PFSK-1 (cell line): ENCODE data around the gene XDH.

Source experiments
- FOXP2 ChIP-seq: optimal IDR thresholded peaks from 2 replicates; pipeline ENCODE3; 2011; ENCODE audit warnings: borderline replicate concordance, control low read depth, inconsistent platforms; ENCODE audit not compliant: insufficient read depth; ENCODE audit errors: extremely low read length, extremely low read depth
- POLR2AphosphoS5 ChIP-seq: IDR thresholded peaks from 2 replicates; pipeline ENCODE4 v1.6.1; 2012; ENCODE audit warnings: low read depth, mild to moderate bottlenecking, control low read depth, low read length, moderate library complexity
- SIN3A ChIP-seq: IDR thresholded peaks from 2 replicates; pipeline ENCODE4 v1.6.1; 2012; ENCODE audit warnings: mild to moderate bottlenecking, low read length, moderate library complexity, borderline replicate concordance; ENCODE audit not compliant: insufficient read depth
- TAF1 ChIP-seq: IDR thresholded peaks from 2 replicates; pipeline ENCODE4 v1.6.1; 2012; ENCODE audit warnings: low read length, control low read depth, borderline replicate concordance; ENCODE audit not compliant: insufficient read depth
- TF ChIP-seq, protein P1 (sequence below), 2 experiments: IDR thresholded peaks; 2 replicates each; pipeline versions ENCODE4 v1.6.1 to v1.8.0; 2011 to 2012; ENCODE audit warnings: low read depth in 2 of 2, low read length in 2 of 2, control low read depth in 1 of 2, inconsistent platforms in 1 of 2, mild to moderate bottlenecking in 1 of 2, moderate library complexity in 1 of 2; ENCODE audit not compliant: insufficient read depth in 1 of 2

XDH gene

DNA sequence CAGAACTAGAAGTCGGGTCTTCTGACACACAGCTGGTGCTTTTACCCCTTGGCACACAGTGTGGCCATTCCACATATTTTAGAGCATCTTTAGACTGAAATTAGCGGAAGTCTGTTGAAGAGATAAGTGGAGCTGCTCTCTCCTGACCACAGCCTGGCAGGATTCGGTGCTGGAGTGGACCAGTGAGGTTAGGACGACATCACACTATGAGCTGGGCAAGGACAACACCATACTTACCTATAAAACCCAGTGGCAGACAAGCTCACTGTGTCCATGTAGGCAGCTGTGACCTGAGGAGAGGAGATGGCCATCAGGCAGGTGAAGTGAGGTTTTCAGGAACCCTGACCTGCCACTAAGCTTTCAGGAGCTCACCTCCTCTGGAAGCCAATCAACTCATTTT, 70.1 kb downstream of the XDH start:
- TF ChIP-seq FOXP2 (no peak), SIN3A (no peak), POLR2AphosphoS5 (no peak), TAF1 (no peak)
- TF ChIP-seq, protein P1, sequence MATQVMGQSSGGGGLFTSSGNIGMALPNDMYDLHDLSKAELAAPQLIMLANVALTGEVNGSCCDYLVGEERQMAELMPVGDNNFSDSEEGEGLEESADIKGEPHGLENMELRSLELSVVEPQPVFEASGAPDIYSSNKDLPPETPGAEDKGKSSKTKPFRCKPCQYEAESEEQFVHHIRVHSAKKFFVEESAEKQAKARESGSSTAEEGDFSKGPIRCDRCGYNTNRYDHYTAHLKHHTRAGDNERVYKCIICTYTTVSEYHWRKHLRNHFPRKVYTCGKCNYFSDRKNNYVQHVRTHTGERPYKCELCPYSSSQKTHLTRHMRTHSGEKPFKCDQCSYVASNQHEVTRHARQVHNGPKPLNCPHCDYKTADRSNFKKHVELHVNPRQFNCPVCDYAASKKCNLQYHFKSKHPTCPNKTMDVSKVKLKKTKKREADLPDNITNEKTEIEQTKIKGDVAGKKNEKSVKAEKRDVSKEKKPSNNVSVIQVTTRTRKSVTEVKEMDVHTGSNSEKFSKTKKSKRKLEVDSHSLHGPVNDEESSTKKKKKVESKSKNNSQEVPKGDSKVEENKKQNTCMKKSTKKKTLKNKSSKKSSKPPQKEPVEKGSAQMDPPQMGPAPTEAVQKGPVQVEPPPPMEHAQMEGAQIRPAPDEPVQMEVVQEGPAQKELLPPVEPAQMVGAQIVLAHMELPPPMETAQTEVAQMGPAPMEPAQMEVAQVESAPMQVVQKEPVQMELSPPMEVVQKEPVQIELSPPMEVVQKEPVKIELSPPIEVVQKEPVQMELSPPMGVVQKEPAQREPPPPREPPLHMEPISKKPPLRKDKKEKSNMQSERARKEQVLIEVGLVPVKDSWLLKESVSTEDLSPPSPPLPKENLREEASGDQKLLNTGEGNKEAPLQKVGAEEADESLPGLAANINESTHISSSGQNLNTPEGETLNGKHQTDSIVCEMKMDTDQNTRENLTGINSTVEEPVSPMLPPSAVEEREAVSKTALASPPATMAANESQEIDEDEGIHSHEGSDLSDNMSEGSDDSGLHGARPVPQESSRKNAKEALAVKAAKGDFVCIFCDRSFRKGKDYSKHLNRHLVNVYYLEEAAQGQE (IDR thresholded peaks at IDR 0.05; ENCODE audit: insufficient read depth in 1 of 2, low read depth in 2 of 2, low read length in 2 of 2), result no peak

DNA sequence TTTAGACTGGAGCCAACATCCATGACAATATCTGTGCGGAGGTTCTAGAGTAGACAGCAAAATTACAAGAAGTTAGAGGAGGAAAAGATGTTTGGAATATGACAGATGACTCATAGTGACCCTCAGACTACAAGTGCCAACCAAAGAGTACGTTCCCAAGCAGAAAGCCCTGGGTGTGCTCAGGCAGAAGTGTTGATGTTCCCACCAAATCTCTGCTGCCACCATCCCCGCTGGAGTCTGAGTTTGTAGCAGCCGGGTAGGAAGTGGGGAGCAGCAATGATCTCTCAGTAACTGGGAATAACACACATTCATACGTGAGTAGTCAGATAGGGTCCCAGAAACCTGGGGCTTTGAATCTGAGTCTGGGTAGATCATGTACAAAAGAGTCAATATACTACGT, 73.2 kb downstream of the XDH start:
- TF ChIP-seq SIN3A (no peak), POLR2AphosphoS5 (no peak), TAF1 (no peak), FOXP2 (no peak)
- TF ChIP-seq, protein P1 (IDR thresholded peaks at IDR 0.05; ENCODE audit: insufficient read depth in 1 of 2, low read depth in 2 of 2, low read length in 2 of 2), result no peak

DNA sequence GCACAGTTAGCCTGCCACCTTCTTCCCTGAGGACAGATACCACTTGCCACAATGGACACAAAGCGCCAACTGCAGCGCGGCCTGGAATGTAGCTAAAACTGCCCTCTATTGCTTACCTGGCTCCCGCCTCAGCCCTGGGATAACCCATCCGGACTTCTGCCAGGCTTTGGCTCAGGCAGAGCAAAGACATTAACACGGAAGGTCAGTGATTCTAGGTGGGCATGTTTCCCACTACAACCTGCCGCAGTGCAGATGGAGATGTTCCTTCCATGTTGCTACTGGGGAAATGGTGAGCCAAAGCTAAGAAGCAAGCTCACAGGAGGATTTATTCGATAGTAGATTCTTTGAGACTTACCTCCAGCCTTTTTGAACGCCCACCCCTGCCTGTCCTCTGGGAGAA, 74.8 kb downstream of the XDH start:
- TF ChIP-seq SIN3A (no peak), FOXP2 (no peak), TAF1 (no peak), POLR2AphosphoS5 (no peak)
- TF ChIP-seq, protein P1 (IDR thresholded peaks at IDR 0.05; ENCODE audit: insufficient read depth in 1 of 2, low read depth in 2 of 2, low read length in 2 of 2), result no peak

DNA sequence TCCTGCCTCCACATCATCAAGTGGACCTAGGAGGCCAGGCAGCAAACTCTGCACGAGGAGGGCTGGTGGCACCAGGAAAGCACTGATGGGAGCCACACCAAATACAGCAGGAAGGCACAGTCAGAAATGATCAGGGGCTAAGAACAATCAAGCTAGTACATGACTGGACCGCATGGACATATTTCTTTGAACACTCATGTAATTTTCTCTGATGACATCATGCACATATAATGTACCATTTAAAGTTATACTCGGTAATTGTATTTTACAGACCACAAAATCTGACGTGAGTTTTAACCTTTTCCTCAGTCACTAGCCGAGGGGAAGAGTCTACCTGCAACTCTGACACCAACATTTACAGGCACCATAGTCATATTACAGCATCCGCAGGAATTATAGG, 76.7 kb downstream of the XDH start:
- TF ChIP-seq FOXP2 (no peak), TAF1 (no peak)

DNA sequence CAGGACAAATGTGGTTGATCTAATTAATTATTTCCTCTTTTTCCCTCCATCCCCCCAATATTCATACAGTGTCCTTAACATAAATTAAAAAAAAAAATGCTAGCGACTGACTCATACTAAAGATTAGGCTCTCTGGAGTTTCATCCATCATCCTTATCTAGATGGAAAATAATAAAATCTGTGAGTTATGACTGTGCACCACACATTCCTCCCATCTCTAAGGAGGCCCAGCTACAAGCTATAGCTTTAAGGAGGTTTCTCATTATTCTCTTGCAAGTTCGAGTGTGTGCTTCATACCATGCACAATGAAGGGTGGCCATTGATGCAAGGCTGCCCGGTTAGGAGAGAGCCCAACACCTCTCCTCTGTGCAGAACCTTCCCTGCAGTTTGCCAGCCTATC, 77.3 kb downstream of the XDH start:
- TF ChIP-seq FOXP2 (no peak), POLR2AphosphoS5 (no peak), TAF1 (no peak), SIN3A (no peak)
- TF ChIP-seq, protein P1 (IDR thresholded peaks at IDR 0.05; ENCODE audit: insufficient read depth in 1 of 2, low read depth in 2 of 2, low read length in 2 of 2), result no peak
